MCF 10A (cell line): Measurements from ENCODE around the gene ISM1. TPM values are rescaled to one million over a fixed set of nuclear protein-coding genes. Genes with fewer than 3 reads are reported as not detected.

Experiments used
- BruUV-seq: library from RNA; stranded (reverse); fragments of 400-500 nt; replicated peaks from 2 replicates; lab custom pipeline; 2021; lab: Mats Ljungman, UMichigan
- CTCF ChIA-PET: fragments of 300-600 bp; sonication (Branson Sonifier 250); formaldehyde crosslinking; extraction: SDS; loops from one replicate; lab custom pipeline; 2021; ENCODE audit warnings: antibody characterized with exemption, inconsistent platforms; lab: Yijun Ruan, JAX
- POLR2A ChIA-PET: fragments of 300-600, 350-650 bp; sonication (Branson Sonifier 250); formaldehyde crosslinking; extraction: SDS; loops from one replicate; lab custom pipeline; 2020; ENCODE audit warnings: antibody characterized with exemption, inconsistent platforms; lab: Yijun Ruan, JAX
- DNase-seq: peaks from one replicate; pipeline ENCODE4 v3.0.0-alpha.2; 2018; ENCODE audit not compliant: unreplicated experiment
- H3K27ac Mint-ChIP-seq: one replicate; pipeline ENCODE4 v1.8.0; 2022; ENCODE audit warnings: mild to moderate bottlenecking, low read depth, mixed read lengths; ENCODE audit not compliant: unreplicated experiment
- H3K27me3 Mint-ChIP-seq: one replicate; pipeline ENCODE4 v1.8.0; 2022; ENCODE audit warnings: mixed read lengths; ENCODE audit not compliant: insufficient read depth, unreplicated experiment
- H3K36me3 Mint-ChIP-seq: one replicate; pipeline ENCODE4 v1.8.0; 2022; ENCODE audit warnings: mild to moderate bottlenecking, moderate library complexity, mixed read lengths; ENCODE audit not compliant: insufficient read depth, unreplicated experiment
- H3K4me1 Mint-ChIP-seq: one replicate; pipeline ENCODE4 v1.8.0; 2022; ENCODE audit warnings: mixed read lengths; ENCODE audit not compliant: insufficient read depth, unreplicated experiment
- H3K4me3 Mint-ChIP-seq: one replicate; pipeline ENCODE4 v1.8.0; 2022; ENCODE audit warnings: mild to moderate bottlenecking, moderate library complexity, mixed read lengths; ENCODE audit not compliant: unreplicated experiment
- H3K9me3 Mint-ChIP-seq: one replicate; pipeline ENCODE4 v1.8.0; 2022; ENCODE audit warnings: mixed read lengths; ENCODE audit not compliant: unreplicated experiment
- intact Hi-C: fragments of 100-400 bp; cut with micrococcal nuclease; formaldehyde crosslinking; loops from 2 replicates; pipeline ENCODE4 v1.14.1; 2022
- total RNA-seq: library from RNA; stranded (reverse); gene quantifications from 2 replicates; pipeline ENCODE4 v1.2.3, GENCODE V29; 2022
- TF ChIP-seq, protein P1 (sequence below): fragments of 200-600 bp; IDR thresholded peaks from one replicate; pipeline ENCODE4 v1.8.0; 2022; ENCODE audit warnings: antibody characterized with exemption, mild to moderate bottlenecking; ENCODE audit not compliant: unreplicated experiment

ISM1 gene
- total RNA-seq, 1 experiment from 2014 or later = 1.0 TPM

DNA sequence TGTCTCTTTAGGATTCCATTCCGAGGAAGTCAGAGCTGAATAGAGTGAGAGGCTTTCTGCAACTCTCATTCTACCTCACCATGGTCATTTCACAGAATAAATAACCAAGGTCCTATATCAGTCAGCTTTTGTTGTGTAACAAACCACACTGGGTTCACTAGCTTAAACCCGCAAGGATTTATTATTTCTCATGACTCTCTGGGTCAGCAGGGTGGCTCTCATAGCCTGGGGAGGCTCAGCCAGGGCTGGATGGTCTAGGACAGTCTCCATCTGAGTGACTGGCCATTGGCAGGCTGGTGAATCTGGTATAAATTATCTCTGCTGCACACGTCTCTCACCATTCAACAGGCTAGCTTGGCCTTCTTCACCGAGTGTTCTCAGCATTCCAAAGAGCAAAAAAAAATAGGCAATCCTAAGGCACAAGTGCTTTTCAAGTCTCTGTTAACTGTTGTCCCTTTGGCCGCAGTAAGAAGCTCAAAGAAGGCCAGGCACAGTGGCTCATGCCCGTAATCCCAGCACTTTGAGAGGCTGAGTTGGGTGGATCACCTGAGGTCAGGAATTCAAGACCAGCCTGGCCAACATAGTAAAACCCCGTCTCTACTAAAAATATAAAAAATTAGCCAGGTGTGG, 39.7 kb downstream of the ISM1 start:
- peaks cover 8% of the 10 kb centered on the region for H3K4me1 Mint-ChIP-seq
- no TSS peak for BruUV-seq
- no peaks in the 10 kb centered on the region for H3K9me3 Mint-ChIP-seq
- no peak for DNase-seq
- H3K27ac Mint-ChIP-seq = no peak overlapping the region
- no peaks in the 10 kb centered on the region for H3K36me3 Mint-ChIP-seq
- POLR2A ChIA-PET = interaction anchor here (1.0 to 1.2 kb wide), 2 partner anchors 8 to 11 kb away, joined by 3 to 6 read pairs; no protein-coding TSS in a partner anchor
- no peak overlapping the region for H3K4me3 Mint-ChIP-seq
- H3K27me3 Mint-ChIP-seq = no peaks in the 10 kb centered on the region
- TF ChIP-seq, protein P1, sequence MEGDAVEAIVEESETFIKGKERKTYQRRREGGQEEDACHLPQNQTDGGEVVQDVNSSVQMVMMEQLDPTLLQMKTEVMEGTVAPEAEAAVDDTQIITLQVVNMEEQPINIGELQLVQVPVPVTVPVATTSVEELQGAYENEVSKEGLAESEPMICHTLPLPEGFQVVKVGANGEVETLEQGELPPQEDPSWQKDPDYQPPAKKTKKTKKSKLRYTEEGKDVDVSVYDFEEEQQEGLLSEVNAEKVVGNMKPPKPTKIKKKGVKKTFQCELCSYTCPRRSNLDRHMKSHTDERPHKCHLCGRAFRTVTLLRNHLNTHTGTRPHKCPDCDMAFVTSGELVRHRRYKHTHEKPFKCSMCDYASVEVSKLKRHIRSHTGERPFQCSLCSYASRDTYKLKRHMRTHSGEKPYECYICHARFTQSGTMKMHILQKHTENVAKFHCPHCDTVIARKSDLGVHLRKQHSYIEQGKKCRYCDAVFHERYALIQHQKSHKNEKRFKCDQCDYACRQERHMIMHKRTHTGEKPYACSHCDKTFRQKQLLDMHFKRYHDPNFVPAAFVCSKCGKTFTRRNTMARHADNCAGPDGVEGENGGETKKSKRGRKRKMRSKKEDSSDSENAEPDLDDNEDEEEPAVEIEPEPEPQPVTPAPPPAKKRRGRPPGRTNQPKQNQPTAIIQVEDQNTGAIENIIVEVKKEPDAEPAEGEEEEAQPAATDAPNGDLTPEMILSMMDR = no peak
- CTCF ChIA-PET = interaction anchor here (0.6 to 3.9 kb wide), 13 partner anchors 8 to 1361 kb away, joined by 3 to 31 read pairs (median 5); no protein-coding TSS in a partner anchor
- intact Hi-C loops = loop anchor here (10.0 kb wide), 1 partner anchor 286 kb away; no protein-coding TSS in a partner anchor

DNA sequence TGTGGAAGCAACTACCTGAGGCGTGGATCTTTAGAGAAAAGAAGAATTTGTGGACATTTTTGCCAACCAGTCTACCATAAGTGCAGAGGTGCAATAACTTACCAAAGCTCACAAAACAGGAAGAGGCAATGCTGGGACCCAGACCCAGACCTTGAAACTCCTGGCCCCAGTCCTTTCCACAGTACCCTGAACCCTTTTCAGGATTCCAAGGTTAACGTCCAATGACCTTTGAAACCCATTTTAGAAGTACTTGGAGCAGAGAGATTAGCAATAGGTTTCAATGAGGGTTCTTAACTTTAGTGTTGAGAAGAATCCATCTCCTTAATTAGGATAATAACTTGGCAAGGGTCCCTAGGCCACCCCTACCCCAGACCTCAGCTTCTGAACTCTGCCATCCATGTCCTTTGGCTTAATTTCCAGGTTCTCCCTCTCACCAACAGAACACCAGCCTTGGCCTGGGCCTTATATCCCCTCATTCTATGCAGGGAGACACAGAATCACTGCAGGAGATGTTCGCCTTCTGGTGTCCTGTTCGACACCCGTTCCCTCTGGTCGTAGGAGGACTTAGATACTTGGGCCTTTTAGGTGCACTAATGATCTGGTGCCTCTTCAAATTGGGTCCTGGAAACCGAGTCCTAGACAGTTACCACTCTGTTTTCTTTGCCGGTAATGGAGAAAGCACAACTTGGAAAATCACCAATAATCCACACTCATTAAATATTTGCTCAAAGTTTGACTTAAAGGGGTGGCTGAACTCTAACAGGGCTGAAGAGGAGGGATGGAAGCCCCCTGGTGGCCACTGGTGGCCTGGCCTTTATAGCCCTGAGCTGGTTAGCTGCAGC, 40.6 kb downstream of the ISM1 start:
- H3K4me3 Mint-ChIP-seq = no peak overlapping the region
- H3K27ac Mint-ChIP-seq = no peak overlapping the region
- CTCF ChIA-PET = interaction anchor here (0.8 to 3.9 kb wide), 11 partner anchors 9 to 1362 kb away, joined by 3 to 31 read pairs (median 4); no protein-coding TSS in a partner anchor
- intact Hi-C loops = loop anchor here (1.0 to 10.0 kb wide), 2 partner anchors 142 to 287 kb away; no protein-coding TSS in a partner anchor
- H3K36me3 Mint-ChIP-seq = no peaks in the 10 kb centered on the region
- no peaks in the 10 kb centered on the region for H3K27me3 Mint-ChIP-seq
- POLR2A ChIA-PET = interaction anchor here (1.3 kb wide), 1 partner anchor 8 kb away, joined by 4 read pairs; no protein-coding TSS in a partner anchor
- no TSS peak for BruUV-seq
- TF ChIP-seq, protein P1 = peak; percentile 62
- H3K4me1 Mint-ChIP-seq = peaks cover 8% of the 10 kb centered on the region
- no peaks in the 10 kb centered on the region for H3K9me3 Mint-ChIP-seq
- DNase-seq = peak; percentile 63

DNA sequence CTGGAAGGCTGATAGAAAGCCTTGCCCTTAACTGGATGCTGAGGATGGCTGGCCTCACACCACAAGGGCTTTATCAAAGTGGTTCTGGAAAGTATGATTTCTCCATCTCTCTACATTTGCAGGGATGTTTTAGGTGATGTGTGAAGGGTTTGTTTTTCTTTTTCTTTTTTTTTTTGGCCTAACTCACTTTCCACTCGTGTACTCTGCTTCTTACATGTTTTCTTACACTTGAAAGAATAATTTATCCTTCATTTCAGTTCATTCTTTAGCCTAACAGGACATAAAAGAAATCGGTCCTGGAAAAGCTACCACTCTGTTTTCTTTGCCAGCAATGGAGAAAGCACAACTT, 41.2 kb downstream of the ISM1 start:
- intact Hi-C loops = loop anchor here (1.0 to 10.0 kb wide), 2 partner anchors 143 to 287 kb away; no protein-coding TSS in a partner anchor
- TF ChIP-seq, protein P1 = no peak
- Mint-ChIP-seq H3K36me3 (no peaks in the 10 kb centered on the region), H3K27me3 (no peaks in the 10 kb centered on the region), H3K4me3 (no peak overlapping the region), H3K9me3 (no peaks in the 10 kb centered on the region), H3K27ac (no peak overlapping the region), H3K4me1 (peaks cover 8% of the 10 kb centered on the region)
- BruUV-seq = no TSS peak
- ChIA-PET POLR2A (interaction anchor here (0.6 to 1.3 kb wide), 2 partner anchors 8 to 95 kb away, joined by 4 read pairs; no protein-coding TSS in a partner anchor), CTCF (interaction anchor here (0.8 to 3.9 kb wide), 9 partner anchors 8 to 315 kb away, joined by 3 to 31 read pairs (median 5); no protein-coding TSS in a partner anchor)
- DNase-seq = no peak
